Lung (tissue), 12 donors: ENCODE data around the gene SPSB2. TPM values are rescaled to one million over a fixed set of nuclear protein-coding genes. Genes with fewer than 3 reads are reported as not detected.
A peak's percentile ranks its signal among the peaks of the same experiment; 100 is the strongest.

ENCODE experiments used
- ATAC-seq: fragments of 200-7000 bp; cut with Tn5 transposase; one replicate; pipeline ENCODE4 v1.9.1; 2020; ENCODE audit warnings: moderate number of reproducible peaks; ENCODE audit not compliant: insufficient read depth, low FRiP score
- DNase-seq, 3 donors: peaks; one replicate each; pipeline ENCODE4 v3.0.0-alpha.2; 2013 to 2017
- H3K27ac ChIP-seq, 2 donors: one replicate each; pipeline ENCODE4 v1.5.1; 2013; ENCODE audit warnings: mild to moderate bottlenecking in 2 of 2, moderate library complexity in 2 of 2, control low read depth in 1 of 2, inconsistent platforms in 1 of 2, low read depth in 1 of 2, low read length in 1 of 2
- H3K27me3 ChIP-seq, 3 donors: one replicate each; pipeline ENCODE4 v1.5.1; 2013; ENCODE audit warnings: low read length in 2 of 3; ENCODE audit not compliant: control insufficient read depth in 3 of 3, insufficient read depth in 3 of 3
- H3K36me3 ChIP-seq, 4 donors: one replicate each; pipeline ENCODE4 v1.5.1; 2013; ENCODE audit warnings: low read length in 4 of 4, mild to moderate bottlenecking in 1 of 4, moderate library complexity in 1 of 4; ENCODE audit not compliant: control insufficient read depth in 4 of 4, insufficient read depth in 4 of 4
- H3K4me1 ChIP-seq, 5 donors: one replicate each; pipeline ENCODE4 v1.5.1; 2013; ENCODE audit warnings: low read length in 5 of 5, mild to moderate bottlenecking in 2 of 5, moderate library complexity in 1 of 5; ENCODE audit not compliant: control insufficient read depth in 5 of 5, insufficient read depth in 5 of 5
- H3K4me3 ChIP-seq: one replicate; pipeline ENCODE4 v1.5.1; 2013; ENCODE audit warnings: mild to moderate bottlenecking, control low read depth, moderate library complexity
- H3K9ac ChIP-seq, 2 donors: one replicate each; pipeline ENCODE4 v1.5.1; 2013; ENCODE audit warnings: low read length in 2 of 2, control low read depth in 1 of 2; ENCODE audit not compliant: insufficient read depth in 1 of 2
- H3K9me3 ChIP-seq, 4 donors: one replicate each; pipeline ENCODE4 v1.5.1; 2013; ENCODE audit warnings: low read length in 3 of 4, mild to moderate bottlenecking in 1 of 4, moderate library complexity in 1 of 4; ENCODE audit not compliant: control insufficient read depth in 4 of 4, insufficient read depth in 3 of 4
- CTCF ChIP-seq: IDR thresholded peaks from 2 replicates; pipeline ENCODE4 v1.5.1; 2012; ENCODE audit warnings: mild to moderate bottlenecking; ENCODE audit errors: control extremely low read depth, extremely low read depth
- WGBS, 2 donors: extraction: QIAGEN DNeasy Blood & Tissue Kit; methylation state at CpG; one replicate each; pipeline ENCODE4 v1.1.7; 2013; 5-methylcytosine and 5-hydroxymethylcytosine counted together
- polyA plus RNA-seq, 2 donors: library from polyadenylated mRNA; stranded (reverse); fragments of 200-250 nt; gene quantifications; one replicate each; pipeline ENCODE4 v1.2.1, GENCODE V29; 2013
- total RNA-seq, 2 donors: library from RNA; depleted of rRNA in 1 of 2; stranded (reverse); fragments of >200 nt in 1 of 2; gene quantifications; one replicate each; pipeline ENCODE4 v1.2.1, GENCODE V29; 2014 to 2021
- donor health status: control.
- donor health status: control.
- donor health status: Bipolar disorder and iron deficiency.
- donor health status: healthy.
- donor health status: DM: yes; HTN: yes; CAD: no.

The SPSB2 gene
- total and polyA plus RNA-seq, 4 donors: 21.0 to 39.8 (median 31.4) TPM

DNA sequence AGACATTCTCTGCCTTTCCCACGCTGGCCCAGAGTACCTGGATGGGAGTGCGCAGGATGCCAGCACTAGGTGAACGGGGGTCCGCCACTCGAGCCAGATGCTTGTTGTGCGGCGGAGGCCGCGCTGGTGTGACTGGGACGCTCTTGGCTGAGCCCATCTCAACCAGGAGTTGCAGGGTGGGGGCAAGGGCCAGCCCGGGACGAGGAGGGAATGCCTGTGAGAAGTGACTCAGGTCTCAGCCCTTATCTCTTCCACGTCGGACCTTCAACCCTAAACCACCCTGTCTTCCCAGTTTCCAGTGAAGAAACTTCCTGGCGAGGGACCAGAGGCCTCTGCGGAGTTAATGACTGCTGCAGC, 22.3 kb downstream of the SPSB2 start:
- ATAC-seq (no peak), DNase-seq (no peak)
- Histone ChIP-seq H3K27me3 (no peaks in the 10 kb centered on the region), H3K4me1 (peaks cover 0 to 26% (median 7%) of the 10 kb centered on the region in 5 donors), H3K27ac (no peak overlapping the region), H3K36me3 (peaks cover 2 to 26% (median 12%) of the 10 kb centered on the region in 4 donors), H3K4me3 (no peak overlapping the region), H3K9ac (peak overlapping the region in 1 of 2 donors; percentile 36), H3K9me3 (no peaks in the 10 kb centered on the region)
- TF ChIP-seq CTCF: no peak
- whole genome bisulfite sequencing, 2 donors: 41 to 50% methylated on average over 16 of the region's 16 CpGs

DNA sequence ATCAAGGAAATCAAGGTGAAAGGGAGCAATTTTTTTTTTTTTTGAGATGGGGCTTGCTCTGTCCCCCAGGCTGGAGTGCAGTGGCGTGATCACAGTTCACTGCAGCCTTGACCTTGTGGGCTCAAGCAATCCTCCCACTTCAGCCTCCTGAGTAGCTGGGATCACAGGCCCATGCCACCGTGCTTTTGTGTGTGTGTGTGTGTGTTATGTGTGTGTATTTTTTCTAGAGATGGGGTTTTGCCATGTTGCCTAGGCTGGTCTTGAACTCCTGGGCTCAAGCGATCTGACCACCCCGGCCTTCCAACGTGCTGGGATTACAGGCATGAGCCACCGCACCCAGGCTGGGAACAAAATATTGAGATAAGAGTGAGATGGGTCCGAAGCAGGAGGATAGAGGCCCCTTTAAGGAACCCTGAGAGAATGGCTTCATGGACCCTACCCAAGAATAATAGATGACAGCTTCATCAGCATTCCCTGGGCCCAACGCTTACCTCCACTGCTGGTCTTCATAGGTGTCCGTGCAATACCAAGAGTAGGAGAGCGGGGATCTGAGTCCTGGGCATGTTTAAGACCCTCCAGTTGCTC, 23.0 kb downstream of the SPSB2 start:
- TF ChIP-seq CTCF: no peak
- no peak for DNase-seq
- Histone ChIP-seq H3K27me3 (no peaks in the 10 kb centered on the region), H3K36me3 (peaks cover 1 to 24% (median 9%) of the 10 kb centered on the region in 4 donors), H3K9me3 (no peaks in the 10 kb centered on the region), H3K27ac (no peak overlapping the region), H3K9ac (no peak overlapping the region), H3K4me1 (peaks cover 0 to 26% (median 7%) of the 10 kb centered on the region in 5 donors), H3K4me3 (no peak overlapping the region)
- ATAC-seq: no peak
- WGBS, 2 donors: 87 to 94% methylated on average over 10 of the region's 10 CpGs

- H3K27ac ChIP-seq: no peak overlapping the region
- H3K9ac ChIP-seq: no peak overlapping the region
- DNase-seq (no peak), ATAC-seq (no peak)
- peaks cover 0 to 26% (median 7%) of the 10 kb centered on the region in 5 donors for H3K4me1 ChIP-seq
- WGBS, 2 donors: 62 to 85% methylated on average over 2 of the region's 2 CpGs
- H3K9me3 ChIP-seq: no peaks in the 10 kb centered on the region
- no peaks in the 10 kb centered on the region for H3K27me3 ChIP-seq
- peaks cover 1 to 24% (median 10%) of the 10 kb centered on the region in 4 donors for H3K36me3 ChIP-seq
- TF ChIP-seq CTCF: no peak
- no peak overlapping the region for H3K4me3 ChIP-seq
Measured at GRCh38 chr12:6849427-6849826, 23.7 kb downstream of the SPSB2 start.

- DNase-seq (no peak), ATAC-seq (no peak)
- Histone ChIP-seq H3K9me3 (no peaks in the 10 kb centered on the region), H3K27me3 (no peaks in the 10 kb centered on the region), H3K4me3 (no peak overlapping the region), H3K27ac (no peak overlapping the region), H3K9ac (no peak overlapping the region), H3K4me1 (peaks cover 0 to 17% (median 3%) of the 10 kb centered on the region in 5 donors), H3K36me3 (peaks cover 1 to 33% (median 9%) of the 10 kb centered on the region in 4 donors)
- no peak for TF ChIP-seq CTCF
- WGBS, 2 donors: 95 to 100% methylated on average over 2 of the region's 2 CpGs
Measured at GRCh38 chr12:6847676-6848075, 25.4 kb downstream of the SPSB2 start.
